AG09319 (cell line): Measurements from ENCODE around the gene CES2.
"Not testable (repeated sequence)": the region's sequence is repeated elsewhere in the genome, so short reads cannot be mapped to it uniquely, and the experiment has no call there.

Experiments used
- DNase-seq: peaks from one replicate; pipeline ENCODE4 v3.0.0-alpha.2; 2010; ENCODE audit warnings: low read depth; ENCODE audit errors: extremely low read depth
- TF ChIP-seq, protein P1 (sequence below): IDR thresholded peaks from 2 replicates; pipeline ENCODE4 v1.5.1; 2011; ENCODE audit warnings: low read depth, mild to moderate bottlenecking, inconsistent platforms, low read length, moderate library complexity

The CES2 gene

DNA sequence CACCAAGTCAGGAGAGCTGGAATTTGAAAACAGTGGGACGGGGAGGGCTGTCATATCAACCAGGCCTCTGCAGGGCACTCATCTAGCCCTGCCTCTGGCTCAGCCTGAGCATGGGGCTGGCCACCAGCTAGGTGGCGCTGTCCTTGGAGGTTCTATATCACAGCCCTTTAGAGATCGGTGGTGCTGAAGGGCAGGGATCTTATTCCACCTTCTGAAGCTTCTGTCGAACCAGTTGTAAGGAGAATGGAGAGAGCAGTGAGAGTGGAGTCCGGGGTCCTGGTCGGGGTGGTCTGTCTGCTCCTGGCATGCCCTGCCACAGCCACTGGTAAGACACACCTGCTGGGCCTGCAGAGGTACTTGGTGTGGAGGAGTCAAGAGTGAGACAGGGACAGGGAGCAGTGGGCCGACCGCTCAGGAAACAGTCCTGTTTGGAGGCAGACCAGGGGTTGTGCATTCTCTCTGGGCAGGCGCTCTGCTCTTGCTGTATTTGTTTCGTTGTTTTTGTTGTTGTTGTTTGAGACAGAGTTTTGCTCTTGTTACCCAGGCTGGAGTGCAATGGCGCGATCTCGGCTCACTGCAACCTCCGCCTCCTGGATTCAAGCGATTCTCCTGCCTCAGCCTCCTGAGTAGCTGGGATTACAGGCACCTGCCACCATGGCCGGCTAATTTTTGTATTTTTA lies 25.9 kb downstream of the CES2 start, which contains the start of gene CES3:
CES3 (plus strand) TSS at position 202 of the 680 bp plus-strand sequence; CDS start at position 244, 42 bp downstream.
- DNase-seq = peak; percentile 10

DNA sequence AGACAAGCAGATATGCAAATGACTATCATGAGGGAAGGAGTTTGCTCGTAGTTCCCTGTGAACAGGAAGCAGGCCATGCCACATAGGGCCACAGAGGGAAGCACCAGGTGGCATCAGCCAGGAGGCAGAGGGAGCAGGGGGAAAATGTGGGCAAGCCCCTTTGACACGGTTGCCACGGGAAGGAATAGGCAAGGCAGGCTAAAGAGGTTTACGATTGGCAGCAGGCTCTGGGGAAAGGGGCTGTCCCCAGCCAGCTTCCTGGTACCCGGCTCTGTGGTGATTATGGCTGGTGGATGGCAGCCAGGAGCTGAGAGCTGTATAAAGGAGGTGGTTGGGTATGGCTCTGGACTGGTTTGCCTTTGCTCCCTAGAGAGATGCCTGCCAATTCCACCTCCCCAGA lies 26.6 kb downstream of the CES2 start:
- TF ChIP-seq, protein P1, sequence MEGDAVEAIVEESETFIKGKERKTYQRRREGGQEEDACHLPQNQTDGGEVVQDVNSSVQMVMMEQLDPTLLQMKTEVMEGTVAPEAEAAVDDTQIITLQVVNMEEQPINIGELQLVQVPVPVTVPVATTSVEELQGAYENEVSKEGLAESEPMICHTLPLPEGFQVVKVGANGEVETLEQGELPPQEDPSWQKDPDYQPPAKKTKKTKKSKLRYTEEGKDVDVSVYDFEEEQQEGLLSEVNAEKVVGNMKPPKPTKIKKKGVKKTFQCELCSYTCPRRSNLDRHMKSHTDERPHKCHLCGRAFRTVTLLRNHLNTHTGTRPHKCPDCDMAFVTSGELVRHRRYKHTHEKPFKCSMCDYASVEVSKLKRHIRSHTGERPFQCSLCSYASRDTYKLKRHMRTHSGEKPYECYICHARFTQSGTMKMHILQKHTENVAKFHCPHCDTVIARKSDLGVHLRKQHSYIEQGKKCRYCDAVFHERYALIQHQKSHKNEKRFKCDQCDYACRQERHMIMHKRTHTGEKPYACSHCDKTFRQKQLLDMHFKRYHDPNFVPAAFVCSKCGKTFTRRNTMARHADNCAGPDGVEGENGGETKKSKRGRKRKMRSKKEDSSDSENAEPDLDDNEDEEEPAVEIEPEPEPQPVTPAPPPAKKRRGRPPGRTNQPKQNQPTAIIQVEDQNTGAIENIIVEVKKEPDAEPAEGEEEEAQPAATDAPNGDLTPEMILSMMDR = no peak
- DNase-seq = no peak

More for the DNA sequence above, 25.9 kb downstream of the CES2 start, which contains the start of gene CES3:
- TF ChIP-seq, protein P1 = peak; percentile 72

DNA sequence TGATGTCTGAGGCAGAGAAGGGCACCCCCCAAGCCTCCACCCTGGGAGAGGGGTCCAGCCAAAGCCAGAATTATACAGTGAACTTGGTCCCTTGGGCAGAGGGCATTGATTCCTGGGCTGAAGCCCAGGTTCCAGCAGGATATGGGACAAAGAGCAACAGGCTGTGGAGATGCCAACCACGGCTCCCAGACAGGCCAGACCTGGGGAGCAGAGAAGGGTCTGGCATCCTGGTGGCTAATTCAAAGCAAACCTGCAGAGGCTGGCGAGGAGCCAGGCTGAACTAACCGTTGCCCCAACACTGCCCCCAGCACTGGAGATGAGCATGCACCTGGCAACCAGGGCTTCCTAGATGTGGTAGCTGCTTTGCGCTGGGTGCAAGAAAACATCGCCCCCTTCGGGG lies 28.7 kb downstream of the CES2 start:
- TF ChIP-seq, protein P1 = no peak
- no peak for DNase-seq

DNA sequence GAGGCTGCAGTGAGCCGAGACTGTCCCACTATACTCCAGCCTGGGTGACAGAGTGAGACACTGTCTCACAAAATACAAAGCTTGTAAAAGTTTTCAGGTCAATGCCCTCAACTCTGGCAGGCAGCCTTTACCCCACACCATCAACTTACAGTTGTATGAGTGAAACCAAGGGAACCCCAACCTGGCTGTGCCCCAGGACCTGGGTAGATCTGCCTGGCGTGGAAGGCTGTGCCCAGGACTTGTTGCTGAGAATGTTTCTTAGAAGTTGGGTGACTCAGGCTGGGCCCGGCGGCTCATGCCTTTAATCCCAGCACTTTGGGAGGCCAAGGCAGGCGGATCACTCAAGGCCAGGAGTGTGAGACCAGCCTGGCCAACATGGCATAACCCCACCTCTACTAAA lies 33.5 kb downstream of the CES2 start:
- no peak for DNase-seq
- TF ChIP-seq, protein P1 = no peak

DNA sequence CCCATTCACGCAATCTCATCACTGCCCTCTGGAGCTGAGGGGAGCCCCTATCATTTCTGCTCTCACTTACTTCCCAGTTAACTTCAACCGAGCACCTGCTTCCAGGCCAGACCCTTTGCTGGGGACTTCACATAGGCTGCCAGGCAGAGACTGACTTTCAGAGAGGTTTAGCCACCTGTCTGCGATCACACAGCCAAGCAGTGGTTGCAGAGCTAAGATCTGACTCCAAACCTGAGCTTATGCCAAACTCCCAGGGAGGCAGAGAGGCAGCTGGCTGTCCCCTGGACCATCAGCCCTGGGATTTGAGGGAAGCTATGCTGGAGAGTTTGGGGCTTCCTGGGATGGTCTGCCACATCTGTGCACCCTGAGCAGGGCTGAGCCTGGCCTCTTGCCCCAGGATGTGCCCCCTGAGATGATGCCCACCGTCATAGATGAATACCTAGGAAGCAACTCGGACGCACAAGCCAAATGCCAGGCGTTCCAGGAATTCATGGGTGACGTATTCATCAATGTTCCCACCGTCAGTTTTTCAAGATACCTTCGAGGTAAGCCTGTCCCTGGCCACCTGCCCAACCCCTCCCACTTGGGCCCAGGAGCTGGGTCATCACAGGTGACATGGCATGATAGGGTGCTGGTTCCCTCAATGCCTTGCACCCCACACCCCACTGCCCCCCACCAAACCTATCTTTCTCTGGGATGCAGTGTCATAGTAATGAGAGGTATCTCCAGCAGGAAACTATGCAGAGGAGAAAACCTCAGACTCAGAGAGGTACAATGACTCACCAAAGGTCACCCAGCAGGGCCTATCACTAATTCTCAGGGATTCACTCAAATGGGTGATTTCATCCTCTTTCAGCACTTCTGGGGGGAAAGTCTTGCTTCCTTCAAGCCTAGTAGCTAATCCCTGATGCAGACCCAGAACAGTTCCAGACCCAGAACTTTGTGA lies 35.7 kb downstream of the CES2 start:
- TF ChIP-seq, protein P1 = no peak
- no peak for DNase-seq

DNA sequence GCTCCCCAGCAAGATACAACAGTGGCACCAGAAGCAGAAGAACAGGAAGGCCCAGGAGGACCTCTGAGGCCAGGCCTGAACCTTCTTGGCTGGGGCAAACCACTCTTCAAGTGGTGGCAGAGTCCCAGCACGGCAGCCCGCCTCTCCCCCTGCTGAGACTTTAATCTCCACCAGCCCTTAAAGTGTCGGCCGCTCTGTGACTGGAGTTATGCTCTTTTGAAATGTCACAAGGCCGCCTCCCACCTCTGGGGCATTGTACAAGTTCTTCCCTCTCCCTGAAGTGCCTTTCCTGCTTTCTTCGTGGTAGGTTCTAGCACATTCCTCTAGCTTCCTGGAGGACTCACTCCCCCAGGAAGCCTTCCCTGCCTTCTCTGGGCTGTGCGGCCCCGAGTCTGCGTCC lies 37.7 kb downstream of the CES2 start:
- TF ChIP-seq, protein P1 = no peak
- no peak for DNase-seq

DNA sequence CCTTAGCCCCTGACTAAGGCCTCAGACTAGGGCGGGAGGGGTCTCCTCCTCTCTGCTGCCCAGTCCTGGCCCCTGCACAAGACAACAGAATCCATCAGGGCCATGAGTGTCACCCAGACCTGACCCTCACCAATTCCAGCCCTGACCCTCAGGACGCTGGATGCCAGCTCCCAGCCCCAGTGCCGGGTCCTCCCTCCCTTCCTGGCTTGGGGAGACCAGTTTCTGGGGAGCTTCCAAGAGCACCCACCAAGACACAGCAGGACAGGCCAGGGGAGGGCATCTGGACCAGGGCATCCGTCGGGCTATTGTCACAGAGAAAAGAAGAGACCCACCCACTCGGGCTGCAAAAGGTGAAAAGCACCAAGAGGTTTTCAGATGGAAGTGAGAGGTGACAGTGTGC lies 38.4 kb downstream of the CES2 start:
- DNase-seq = no peak
- TF ChIP-seq, protein P1 = no peak

DNA sequence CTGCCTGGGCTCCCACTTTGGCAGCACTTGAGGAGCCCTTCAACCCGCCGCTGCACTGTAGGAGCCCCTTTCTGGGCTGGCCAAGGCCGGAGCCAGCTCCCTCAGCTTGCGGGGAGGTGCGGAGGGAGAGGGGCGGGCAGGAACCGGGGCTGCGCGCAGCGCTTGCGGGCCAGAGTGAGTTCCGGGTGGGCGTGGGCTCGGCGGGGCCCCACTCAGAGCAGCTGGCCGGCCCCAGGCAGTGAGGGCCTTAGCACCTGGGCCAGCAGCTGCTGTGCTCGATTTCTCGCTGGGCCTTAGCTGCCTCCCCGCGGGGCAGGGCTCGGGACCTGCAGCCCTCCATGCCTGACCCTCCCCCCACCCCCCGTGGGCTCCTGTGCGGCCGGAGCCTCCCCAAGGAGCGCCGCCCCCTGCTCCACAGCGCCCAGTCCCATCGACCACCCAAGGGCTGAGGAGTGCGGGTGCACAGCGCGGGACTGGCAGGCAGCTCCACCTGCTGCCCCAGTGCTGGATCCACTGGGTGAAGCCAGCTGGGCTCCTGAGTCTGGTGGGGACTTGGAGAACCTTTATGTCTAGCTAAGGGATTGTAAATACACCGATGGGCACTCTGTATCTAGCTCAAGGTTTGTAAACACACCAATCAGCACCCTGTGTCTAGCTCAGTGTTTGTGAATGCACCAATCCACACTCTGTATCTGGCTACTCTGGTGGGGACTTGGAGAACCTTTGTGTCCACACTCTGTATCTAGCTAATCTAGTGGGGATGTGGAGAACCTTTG lies 39.0 kb downstream of the CES2 start:
- not testable (repeated sequence) for DNase-seq

DNA sequence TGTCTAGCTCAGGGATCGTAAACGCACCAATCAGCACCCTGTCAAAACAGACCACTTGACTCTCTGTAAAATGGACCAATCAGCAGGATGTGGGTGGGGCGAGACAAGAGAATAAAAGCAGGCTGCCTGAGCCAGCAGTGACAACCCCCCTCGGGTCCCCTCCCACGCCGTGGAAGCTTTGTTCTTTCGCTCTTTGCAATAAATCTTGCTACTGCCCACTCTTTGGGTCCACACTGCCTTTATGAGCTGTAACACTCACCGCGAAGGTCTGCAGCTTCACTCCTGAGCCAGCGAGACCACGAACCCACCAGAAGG lies 39.6 kb downstream of the CES2 start:
- not testable (repeated sequence) for DNase-seq
